ENCODE results near the gene C1QA.

- TF ChIP-seq CTCF (IDR thresholded peaks at IDR 0.05; ENCODE audit: low read depth, low read length) (no peak), MAX (IDR thresholded peaks at IDR 0.05; ENCODE audit: low read depth, low read length) (no peak), POLR2A (IDR thresholded peaks at IDR 0.05; ENCODE audit: extremely low read depth, insufficient read length) (no peak)
Observed at GRCh38 chr1:22606161-22606560, 30.3 kb upstream of the C1QA start.

Data from NB4 (cell line).